Fibroblast of lung (primary cell): ENCODE measurements around the gene LUC7L3. TPM values are rescaled to one million over a fixed set of nuclear protein-coding genes. Genes with fewer than 3 reads are reported as not detected.

Source experiments
- DNase-seq, 2 donors: peaks; one replicate each; pipeline versions ENCODE4 v3.0.0 to v3.0.0-alpha.2; 2010; ENCODE audit warnings: low read depth in 2 of 2
- H2AFZ ChIP-seq: 2 replicates; pipeline ENCODE4 v1.5.1; 2012; ENCODE audit warnings: low read length, control low read depth, inconsistent platforms
- H3K27ac ChIP-seq: 2 replicates; pipeline ENCODE4 v1.5.1; 2011; ENCODE audit warnings: low read length, control low read depth; ENCODE audit not compliant: insufficient read depth
- H3K27me3 ChIP-seq: 2 replicates; pipeline ENCODE4 v1.5.1; 2011; ENCODE audit warnings: mild to moderate bottlenecking, low read length; ENCODE audit not compliant: control insufficient read depth, insufficient read depth
- H3K36me3 ChIP-seq: 2 replicates; pipeline ENCODE4 v1.5.1; 2011; ENCODE audit warnings: low read length; ENCODE audit not compliant: control insufficient read depth, insufficient read depth
- H3K4me1 ChIP-seq: 2 replicates; pipeline ENCODE4 v1.5.1; 2011; ENCODE audit warnings: low read length; ENCODE audit not compliant: control insufficient read depth, insufficient read depth; ENCODE audit errors: extremely low read depth
- H3K4me2 ChIP-seq: 2 replicates; pipeline ENCODE4 v1.5.1; 2011; ENCODE audit warnings: low read length, control low read depth; ENCODE audit not compliant: insufficient read depth; ENCODE audit errors: extremely low read depth
- H3K4me3 ChIP-seq, 4 experiments: fragments of 200-600 bp in 1 of 4; sonication (generic) in 1 of 4; replicated peaks in 1 of 4; 2 replicates each; pipeline ENCODE4 v1.5.1; 2011 to 2016; ENCODE audit warnings: low read length in 4 of 4, low read depth in 3 of 4, mild to moderate bottlenecking in 3 of 4, control low read depth in 2 of 4, inconsistent platforms in 1 of 4, mixed read lengths in 1 of 4; ENCODE audit not compliant: insufficient read depth in 1 of 4; ENCODE audit errors: control extremely low read depth in 1 of 4
- H3K79me2 ChIP-seq: 2 replicates; pipeline ENCODE4 v1.5.1; 2012; ENCODE audit warnings: mild to moderate bottlenecking, low read length, inconsistent platforms; ENCODE audit not compliant: control insufficient read depth, insufficient read depth
- H3K9ac ChIP-seq: 2 replicates; pipeline ENCODE4 v1.5.1; 2011; ENCODE audit warnings: mild to moderate bottlenecking, low read length, control low read depth; ENCODE audit not compliant: insufficient read depth
- H3K9me3 ChIP-seq: 2 replicates; pipeline ENCODE4 v1.5.1; 2012; ENCODE audit warnings: low read depth, low read length; ENCODE audit not compliant: control insufficient read depth, insufficient read depth
- H4K20me1 ChIP-seq: 2 replicates; pipeline ENCODE4 v1.5.1; 2011; ENCODE audit warnings: low read length; ENCODE audit not compliant: control insufficient read depth, insufficient read depth; ENCODE audit errors: extremely low read depth
- CTCF ChIP-seq, 2 donors: IDR thresholded peaks in 1 of 2; conservative IDR thresholded peaks in 1 of 2; 1 replicate in 1 of 2; 2 replicates in 1 of 2; pipeline ENCODE4 v1.5.1; 2011 to 2012; ENCODE audit warnings: low read length in 2 of 2, control low read depth in 1 of 2, inconsistent platforms in 1 of 2, low read depth in 1 of 2, mild to moderate bottlenecking in 1 of 2
- EZH2 ChIP-seq: IDR thresholded peaks from 2 replicates; pipeline ENCODE4 v1.5.1; 2012; ENCODE audit warnings: low read length, control low read depth, mild to moderate bottlenecking; ENCODE audit errors: missing control alignments
- polyA plus RNA-seq, 2 donors: library from polyadenylated mRNA; depleted of rRNA in 1 of 2; stranded (reverse) in 1 of 2; unstranded in 1 of 2; fragments of >200 nt; gene quantifications; 2 replicates each; pipeline ENCODE4 v1.2.1, GENCODE V29; 2011 to 2012; ENCODE audit warnings: missing spikeins in 1 of 2
- total RNA-seq: library from RNA; depleted of rRNA; stranded (reverse); fragments of >200 nt; gene quantifications from 2 replicates; pipeline ENCODE4 v1.2.1, GENCODE V29; 2014

Gene LUC7L3
- total and polyA plus RNA-seq, 2 donors (not counting 1 experiment from before 2014, with no cell fraction given), result 35.2 to 56.5 TPM

GRCh38 chr17:50675190-50675589 lies 44.2 kb upstream of the LUC7L3 start:
- H4K20me1 ChIP-seq, result no peaks in the 10 kb centered on the region
- TF ChIP-seq EZH2, result no peak
- no peak for TF ChIP-seq CTCF (conservative IDR thresholded peaks at IDR 0.05 in 1 of 2, IDR thresholded peaks at IDR 0.05 in 1 of 2; ENCODE audit: low read depth in 1 of 2, low read length in 2 of 2)
- no peaks in the 10 kb centered on the region for H3K27me3 ChIP-seq
- H3K79me2 ChIP-seq, result no peaks in the 10 kb centered on the region
- no peaks in the 10 kb centered on the region for H3K36me3 ChIP-seq
- H3K4me1 ChIP-seq, result peaks cover 4% of the 10 kb centered on the region
- no peak overlapping the region for H2AFZ ChIP-seq
- H3K9me3 ChIP-seq, result no peaks in the 10 kb centered on the region
- H3K27ac ChIP-seq, result no peak overlapping the region
- DNase-seq, result no peak
- no peak overlapping the region for H3K9ac ChIP-seq
- H3K4me3 ChIP-seq, result no peak overlapping the region
- no peak overlapping the region for H3K4me2 ChIP-seq

- H3K27me3 ChIP-seq, result no peaks in the 10 kb centered on the region
- H3K36me3 ChIP-seq, result no peaks in the 10 kb centered on the region
- H2AFZ ChIP-seq, result no peak overlapping the region
- H3K4me1 ChIP-seq, result peaks cover 3% of the 10 kb centered on the region
- no peak for TF ChIP-seq EZH2
- no peak for TF ChIP-seq CTCF (conservative IDR thresholded peaks at IDR 0.05 in 1 of 2, IDR thresholded peaks at IDR 0.05 in 1 of 2; ENCODE audit: low read depth in 1 of 2, low read length in 2 of 2)
- no peak overlapping the region for H3K4me2 ChIP-seq
- no peak for DNase-seq
- no peak overlapping the region for H3K4me3 ChIP-seq
- no peak overlapping the region for H3K27ac ChIP-seq
- H3K9me3 ChIP-seq, result no peaks in the 10 kb centered on the region
- no peaks in the 10 kb centered on the region for H4K20me1 ChIP-seq
- H3K9ac ChIP-seq, result no peak overlapping the region
- H3K79me2 ChIP-seq, result no peaks in the 10 kb centered on the region
These were observed 43.8 kb upstream of the LUC7L3 start for GRCh38 chr17:50675627-50676026.

GRCh38 chr17:50676065-50676975 lies 43.1 kb upstream of the LUC7L3 start:
- Histone ChIP-seq H3K4me2 (no peak overlapping the region), H3K79me2 (no peaks in the 10 kb centered on the region), H3K4me3 (no peak overlapping the region), H3K36me3 (no peaks in the 10 kb centered on the region), H3K4me1 (peaks cover 3% of the 10 kb centered on the region), H4K20me1 (no peaks in the 10 kb centered on the region), H3K9me3 (no peaks in the 10 kb centered on the region), H3K9ac (no peak overlapping the region), H3K27ac (no peak overlapping the region), H3K27me3 (no peaks in the 10 kb centered on the region), H2AFZ (no peak overlapping the region)
- TF ChIP-seq CTCF (conservative IDR thresholded peaks at IDR 0.05 in 1 of 2, IDR thresholded peaks at IDR 0.05 in 1 of 2; ENCODE audit: low read depth in 1 of 2, low read length in 2 of 2) (no peak), EZH2 (no peak)
- no peak for DNase-seq
